Suppressor macrophage (primary cell): ENCODE measurements around the gene EGLN1.

Source experiments
- DNase-seq, 4 experiments: peaks; one replicate each; pipeline ENCODE4 v3.0.0-alpha.2; 2020 to 2022

The EGLN1 gene

DNA sequence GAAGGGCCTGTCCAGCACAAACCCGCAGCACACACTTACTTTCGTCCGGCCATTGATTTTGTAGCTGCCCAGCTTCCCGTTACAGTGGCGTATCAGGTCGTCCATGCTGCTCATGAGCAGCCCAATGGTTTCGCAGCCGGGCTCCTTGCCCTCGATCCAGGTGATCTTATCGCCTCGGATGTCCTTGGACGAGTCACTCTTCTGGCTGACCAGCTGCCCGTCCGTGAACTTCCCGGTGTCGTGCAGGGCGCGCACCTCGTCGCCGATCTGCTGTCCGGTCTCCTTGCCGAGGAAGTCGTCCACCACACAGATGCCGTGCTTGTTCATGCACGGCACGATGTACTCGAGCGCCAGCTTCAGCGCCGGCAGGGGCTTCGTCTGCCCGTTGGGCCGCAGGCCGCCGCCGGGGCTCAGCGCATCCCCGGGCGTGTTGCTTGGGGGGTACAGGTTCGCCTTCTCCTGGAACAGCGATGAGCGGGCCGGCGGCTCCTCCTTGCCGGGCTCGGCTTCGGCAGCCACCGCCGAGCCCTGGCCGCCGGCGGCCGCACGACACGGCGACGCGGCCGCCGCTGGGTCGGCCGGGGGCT lies 1.0 kb downstream of the EGLN1 start:
- DNase-seq: peak; percentile 27 to 58 (median 48)

DNA sequence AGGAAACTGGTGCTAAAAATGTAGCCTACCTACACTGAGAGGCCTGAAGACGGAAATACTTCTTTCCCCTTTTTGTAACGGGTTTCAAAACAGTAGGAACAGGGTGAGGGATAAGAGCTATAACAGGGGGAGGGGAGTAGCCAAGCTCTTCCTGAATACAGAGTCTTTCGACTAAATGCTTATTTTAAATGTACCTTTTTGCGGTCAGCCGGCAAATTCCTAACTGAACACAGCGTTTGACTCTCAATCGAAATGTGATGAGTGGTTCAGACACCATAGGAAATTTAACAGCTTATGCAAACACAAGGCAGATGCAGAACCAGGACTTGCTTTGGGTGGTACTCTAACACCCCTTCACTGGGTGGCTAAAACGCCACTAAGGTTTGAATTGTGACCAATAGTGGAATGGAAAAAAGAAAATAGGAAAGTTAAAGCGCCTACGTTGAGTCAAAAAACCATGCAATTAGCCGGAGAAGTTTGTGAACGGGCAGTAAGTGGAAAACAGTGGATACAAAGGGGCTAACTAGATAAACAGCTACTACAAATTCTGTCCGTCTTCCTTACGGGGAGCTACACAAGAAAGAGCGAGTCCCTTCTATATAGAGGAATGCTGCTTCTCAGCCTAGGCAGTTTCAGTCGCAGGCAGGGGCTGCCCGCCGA lies 1.7 kb downstream of the EGLN1 start:
- DNase-seq: peak; percentile 28 to 73 (median 56)

DNA sequence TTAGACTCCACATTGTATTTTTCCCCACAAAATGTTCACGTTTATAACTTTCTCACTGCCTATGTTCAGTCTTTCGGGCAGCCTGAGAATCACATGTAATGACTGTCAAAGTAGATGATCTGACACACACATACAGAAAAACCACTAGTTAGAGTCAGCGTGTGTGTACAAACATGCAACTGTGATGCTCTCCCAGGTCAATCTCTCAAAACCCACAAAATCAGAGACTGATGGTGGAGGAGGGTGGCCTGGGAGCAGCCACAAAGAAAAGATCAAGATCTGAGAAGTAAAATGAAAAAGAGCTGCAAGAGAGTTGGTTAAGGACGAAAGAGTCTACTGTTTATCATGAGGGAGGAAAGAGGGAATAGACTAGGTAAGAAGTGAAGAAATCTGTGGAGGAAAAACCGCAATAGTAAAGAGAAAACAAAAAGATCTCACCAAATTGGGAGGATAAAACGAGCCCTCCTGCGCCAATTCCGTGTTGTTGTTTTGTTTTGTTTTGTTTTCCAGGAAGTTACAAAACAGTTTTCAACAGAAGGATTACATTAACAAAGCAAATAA lies 2.3 kb downstream of the EGLN1 start:
- DNase-seq: no peak

DNA sequence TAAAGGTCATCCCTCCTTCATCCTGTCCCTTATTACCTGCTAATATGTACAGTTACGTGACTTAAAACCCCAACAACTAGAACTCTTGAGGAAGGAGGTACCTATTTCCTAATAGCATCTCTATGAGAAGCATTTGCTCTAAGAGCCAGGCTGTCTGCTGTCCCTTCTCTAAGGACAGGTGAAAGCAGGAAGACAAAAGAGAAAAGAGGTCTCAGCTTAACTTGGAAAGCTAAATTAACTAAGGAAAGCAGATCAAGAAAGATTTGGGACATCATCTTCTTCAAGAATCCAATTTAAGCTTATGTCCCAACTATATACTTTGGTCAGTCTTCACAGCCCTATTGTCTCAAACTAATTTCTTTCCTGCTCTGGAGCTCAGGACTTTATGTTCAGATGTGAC lies 2.9 kb downstream of the EGLN1 start:
- no peak for DNase-seq

DNA sequence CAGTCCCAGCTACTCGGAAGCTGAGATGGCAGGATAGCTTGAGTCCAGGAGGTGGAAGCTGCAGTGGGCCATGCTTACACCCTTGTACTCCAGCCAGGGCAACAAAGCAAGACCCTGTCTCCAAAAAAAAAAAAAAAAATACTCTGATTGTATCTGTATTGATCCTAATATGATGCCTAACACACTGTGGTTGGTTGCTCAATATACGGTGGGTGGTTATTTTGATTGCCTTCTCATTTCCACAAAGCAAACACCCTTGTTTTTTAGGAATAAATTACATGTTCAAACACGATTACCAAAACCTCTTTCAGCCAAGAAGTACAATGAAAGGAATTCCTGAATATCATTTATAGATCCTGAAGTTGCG lies 3.4 kb downstream of the EGLN1 start:
- no peak for DNase-seq

DNA sequence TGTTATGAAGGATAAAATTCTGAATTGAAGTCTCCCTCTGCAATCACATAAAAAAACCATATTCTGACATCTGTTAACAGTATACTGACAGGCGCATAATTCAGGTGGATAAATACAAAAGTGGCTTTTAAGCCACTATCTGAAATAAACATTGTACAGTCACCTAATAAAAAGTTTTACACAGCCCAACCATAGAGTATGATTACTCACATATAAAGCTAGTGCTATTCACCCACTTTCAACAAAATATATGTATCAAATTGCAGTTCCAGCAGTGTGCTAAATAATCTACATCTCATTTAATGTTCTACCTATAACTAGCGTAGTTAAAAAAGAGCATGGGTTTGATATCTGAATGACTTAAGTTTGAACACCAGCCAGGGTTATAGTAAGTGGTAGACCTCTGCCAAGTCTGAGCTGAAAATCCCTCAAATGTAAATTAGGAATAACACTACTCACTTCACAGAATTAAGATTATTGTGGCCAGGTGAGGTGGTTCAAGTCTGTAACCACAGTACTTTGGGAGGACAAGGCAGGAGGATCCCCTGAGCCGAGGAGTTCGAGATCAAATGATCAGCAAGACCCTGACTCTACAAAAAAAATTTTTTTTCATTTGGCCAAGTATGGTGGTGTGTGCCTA lies 3.9 kb downstream of the EGLN1 start:
- DNase-seq: no peak

DNA sequence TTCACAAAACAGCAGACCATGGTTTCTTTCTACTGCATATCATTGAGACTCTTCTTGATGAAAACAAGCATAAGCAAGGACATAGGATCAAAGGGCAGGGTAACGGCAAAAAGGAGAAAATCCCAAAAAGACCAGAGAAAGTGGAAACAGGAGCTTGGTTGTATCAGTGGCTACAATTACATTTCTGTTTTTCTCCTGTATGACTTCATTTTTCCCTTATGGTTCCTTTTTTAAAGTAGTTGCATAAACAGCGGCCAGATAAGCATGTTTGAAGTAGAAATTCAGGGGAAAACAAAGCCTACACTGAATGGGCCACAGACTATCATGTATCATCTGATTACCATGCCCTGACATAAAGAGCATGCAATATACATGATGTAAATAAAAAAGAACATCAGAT lies 4.6 kb downstream of the EGLN1 start:
- peak in 3 of 4 experiments; percentile 31 to 68 (median 62) for DNase-seq

DNA sequence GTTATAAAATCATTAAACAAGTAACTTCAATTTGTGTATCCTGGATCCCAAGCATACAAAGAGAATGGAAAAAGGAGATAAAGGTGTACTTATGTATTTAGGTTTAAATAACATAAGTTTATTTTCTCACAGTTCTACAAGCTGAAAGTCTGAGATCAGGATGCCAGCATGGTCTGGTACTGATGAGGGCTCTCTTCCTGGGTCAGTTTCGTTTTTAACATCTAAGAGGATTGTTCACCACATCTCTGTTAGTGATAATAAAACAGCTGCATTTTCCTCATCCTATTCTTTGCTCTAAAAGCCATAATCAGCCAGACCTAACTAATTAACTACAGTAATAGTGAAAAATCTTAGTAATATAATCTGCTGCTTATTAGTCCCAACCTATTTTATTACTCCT lies 5.2 kb downstream of the EGLN1 start:
- no peak for DNase-seq

DNA sequence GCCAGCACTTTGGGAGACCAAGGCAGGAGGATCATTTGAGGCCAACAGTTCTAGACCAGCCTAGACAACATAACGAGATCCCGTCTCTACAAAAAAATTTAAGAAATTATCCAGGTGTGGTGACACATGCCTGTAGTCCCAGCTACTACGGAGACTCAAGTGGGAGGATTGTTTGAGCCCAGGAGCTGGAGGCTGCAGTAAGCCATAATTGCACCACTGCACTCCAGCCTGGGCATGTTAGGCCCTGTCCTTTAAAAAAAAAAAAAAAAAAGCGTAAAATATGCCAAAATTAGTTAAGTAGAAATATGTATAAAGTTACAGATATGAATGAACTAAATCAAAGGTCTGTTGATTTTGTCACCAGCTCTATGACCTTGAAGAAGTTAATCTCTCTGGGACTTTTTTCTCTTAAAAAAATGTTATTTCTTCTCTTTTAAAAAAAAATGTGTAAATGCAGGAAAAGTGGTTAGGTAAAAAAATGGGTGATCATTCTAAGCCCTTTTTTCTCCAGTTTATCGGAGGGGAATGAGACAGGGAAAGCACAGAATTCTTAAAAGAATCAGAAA lies 7.0 kb downstream of the EGLN1 start:
- DNase-seq: no peak

DNA sequence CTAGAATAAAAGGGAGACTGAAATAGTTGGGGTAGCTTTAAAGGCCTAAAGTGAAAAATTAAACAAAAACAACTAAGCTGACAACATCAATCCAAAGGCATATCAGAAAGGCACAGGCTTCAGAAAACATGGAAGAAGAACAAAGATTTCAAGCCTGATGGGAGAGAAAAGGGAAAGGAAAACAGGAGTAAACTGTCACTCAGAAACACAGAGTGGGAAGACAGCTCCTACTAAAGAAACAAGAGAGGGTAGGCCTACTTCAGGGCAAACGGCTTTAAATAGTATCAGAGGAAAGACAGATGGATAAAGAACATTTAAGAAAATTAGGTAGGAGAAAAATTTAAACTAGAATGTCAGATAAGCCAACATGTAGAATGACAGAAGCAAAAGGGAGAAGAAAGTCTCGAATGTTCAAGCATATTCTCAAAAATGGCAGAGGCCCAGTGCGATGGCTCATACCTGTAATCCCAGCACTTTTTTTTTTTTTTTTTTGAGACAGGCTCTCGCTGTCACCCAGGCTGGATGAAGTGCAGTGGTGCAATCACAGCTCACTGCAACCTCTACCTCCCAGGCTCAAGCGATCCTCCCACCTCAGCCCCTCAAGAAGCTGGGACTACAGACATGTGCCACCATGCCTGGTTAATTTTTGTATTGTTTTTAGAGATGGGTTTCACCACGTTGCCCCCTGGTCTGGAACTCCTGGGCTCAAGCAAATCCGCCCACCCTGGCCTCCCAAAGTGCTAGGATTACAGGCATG lies 7.6 kb downstream of the EGLN1 start:
- DNase-seq: no peak

DNA sequence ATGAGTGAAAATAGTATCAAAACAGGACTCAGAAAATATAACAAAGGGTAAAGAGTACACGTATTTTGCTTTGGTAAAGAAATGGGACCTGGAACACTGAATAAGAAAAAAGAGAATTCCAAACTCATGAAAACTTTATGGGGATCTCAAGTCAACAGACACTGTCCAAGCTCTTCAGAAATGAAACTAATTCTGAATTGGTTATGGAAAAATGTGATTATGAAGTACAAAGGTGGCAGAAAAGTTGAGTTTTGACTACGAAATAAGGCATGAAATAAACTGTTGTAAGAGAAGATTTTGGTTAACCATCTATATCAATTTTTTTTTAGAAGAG lies 8.4 kb downstream of the EGLN1 start:
- DNase-seq: no peak

DNA sequence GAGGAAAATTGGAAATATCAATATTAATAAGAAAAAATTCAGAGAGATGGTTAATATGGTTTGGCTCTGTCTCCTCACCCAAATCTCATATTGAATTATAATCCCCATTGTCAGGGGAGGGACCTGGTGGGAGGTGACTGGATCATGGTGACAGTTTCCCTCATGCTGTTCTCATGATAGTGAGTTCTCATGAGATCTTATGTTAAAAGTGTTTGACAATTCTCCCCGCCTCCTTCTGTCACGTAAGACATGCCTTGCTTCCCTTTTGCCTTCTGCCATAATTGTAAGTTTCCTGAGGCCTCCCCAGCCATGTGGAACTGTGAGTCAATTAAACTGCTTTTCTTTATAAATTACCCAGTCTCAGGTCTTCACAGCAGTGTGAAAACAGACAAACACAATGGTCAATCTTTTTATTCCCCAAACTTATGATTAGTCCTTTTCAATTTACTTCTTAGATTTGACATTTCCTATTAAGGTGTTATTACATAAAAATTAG lies 11.0 kb downstream of the EGLN1 start:
- peak; percentile 37 to 67 (median 54) for DNase-seq

DNA sequence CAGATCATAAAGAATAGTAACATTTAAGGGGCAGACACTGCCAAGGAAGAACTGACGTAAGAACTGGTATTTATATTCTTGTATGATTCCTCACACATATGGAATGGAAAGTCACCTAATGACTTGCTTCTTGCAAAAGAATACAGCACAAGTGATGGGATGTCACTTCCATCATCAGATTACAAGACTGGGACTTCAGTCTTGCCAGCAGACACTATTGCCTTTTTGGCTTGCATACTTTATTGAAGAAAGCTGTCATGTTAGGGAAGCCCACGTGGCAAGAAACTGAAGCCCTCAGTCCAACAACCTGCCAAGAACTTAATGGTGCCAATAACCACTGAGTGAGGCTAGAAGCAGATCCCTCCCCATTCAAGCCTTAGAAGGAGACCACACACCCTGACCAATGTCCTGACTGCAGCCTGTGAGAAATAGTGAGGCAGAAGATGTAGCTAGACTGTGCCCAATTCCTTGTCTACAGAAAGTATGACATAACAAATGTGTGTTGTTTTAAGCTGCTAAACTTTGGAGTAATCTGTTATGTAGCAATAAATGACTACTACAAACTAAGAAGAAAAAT lies 12.0 kb downstream of the EGLN1 start:
- peak in 1 of 4 experiments; percentile 23 for DNase-seq

DNA sequence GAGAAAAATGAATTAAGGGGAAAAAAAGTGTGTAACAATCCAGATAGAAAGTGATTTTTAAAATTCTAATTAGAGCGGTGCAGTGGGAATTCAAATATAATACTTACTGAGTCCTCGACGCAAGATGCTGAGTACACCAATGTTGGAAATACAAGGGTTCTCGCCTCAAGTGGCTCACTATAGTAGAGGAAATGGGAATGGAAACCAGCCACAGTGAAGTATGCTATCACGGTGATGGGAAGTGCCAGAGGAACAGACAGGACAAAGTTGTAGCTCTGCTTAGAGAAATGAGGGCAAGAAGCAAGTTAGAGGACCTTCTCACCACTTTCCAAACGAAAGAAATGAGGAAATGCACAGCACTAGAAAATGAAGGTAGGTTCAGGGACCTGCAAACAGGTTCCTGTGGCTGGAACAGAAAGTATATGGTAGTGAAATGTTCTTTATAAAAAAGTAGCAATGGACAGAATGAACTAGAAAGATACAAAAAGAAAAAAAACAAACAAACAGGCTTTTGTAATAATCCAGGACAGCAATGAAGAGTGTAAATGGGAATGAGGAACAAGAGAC lies 13.5 kb downstream of the EGLN1 start:
- DNase-seq: no peak

DNA sequence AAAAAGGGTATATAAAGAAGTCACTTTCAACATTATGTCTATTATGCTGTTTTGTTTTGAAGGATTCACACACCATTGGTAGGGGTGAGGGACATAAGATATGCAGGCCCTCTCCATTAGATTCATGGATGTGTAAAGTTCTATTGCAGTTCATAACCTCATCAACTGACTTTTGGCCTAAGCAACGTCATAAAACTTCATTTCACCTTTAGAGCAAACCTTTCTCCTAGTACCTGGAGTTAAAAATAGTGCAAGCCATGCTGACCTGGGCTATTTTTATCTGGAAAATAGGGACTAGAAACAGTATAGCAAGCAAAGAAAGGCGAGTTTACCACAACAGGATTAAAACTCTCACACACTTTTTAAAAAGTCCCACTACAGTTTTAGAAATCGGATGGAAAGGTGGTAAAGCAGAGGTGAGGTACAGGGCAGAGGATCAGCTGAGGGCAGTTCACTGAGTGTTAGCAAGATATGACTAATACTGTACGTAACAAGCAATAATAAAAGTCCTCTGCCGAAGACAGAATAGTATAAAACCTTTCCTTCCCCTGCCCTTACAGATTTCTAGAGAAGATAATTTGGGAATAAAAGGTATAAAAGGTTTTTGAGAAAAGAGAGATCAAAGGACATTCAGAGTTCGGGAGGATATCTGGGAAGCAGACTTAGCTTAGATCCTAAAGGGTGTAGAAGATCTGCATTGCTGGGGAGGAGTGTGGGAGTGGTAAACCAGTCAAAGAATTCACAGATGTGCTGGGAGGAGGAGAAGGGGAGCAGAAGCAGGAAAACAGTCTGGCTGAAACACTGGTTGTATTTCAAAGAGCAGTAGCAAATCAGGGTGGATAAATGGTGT lies 14.3 kb downstream of the EGLN1 start:
- no peak for DNase-seq

DNA sequence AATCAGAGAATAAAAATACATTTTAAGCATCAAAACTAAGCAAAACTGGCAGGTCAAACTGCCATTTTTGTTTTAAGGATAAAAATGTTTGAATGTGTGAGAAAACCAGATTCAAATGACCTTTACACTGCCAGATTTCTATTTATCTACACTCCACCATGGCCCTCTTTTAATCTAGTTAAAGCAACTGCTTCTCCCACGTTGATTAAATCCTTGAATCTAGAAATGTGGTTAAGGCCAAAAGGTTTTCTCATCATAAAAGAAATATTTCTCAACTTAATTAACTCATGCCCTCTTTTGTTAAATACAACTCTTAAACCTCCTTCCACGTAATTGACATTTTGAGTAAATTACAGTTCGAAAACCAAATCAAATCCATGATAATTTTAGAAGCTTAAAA lies 15.0 kb downstream of the EGLN1 start:
- no peak for DNase-seq

DNA sequence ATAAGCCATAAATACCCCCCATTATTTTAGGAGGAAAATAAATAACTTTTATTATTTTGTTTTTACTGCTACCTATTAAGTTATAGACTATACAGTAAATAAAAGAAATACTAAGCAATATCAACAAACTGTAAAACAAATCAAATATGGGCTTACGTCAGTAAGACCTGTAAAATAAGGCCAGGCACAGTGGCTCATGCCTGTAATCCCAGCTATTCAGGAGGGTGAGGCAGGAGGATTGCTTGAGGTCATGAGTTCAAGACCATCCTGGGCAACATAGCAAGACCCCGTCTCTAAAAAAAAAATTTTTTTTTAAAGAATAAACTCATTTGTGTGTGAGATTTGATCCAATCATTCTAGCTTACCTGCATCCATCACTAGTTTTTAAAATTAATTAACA lies 17.8 kb downstream of the EGLN1 start:
- no peak for DNase-seq

DNA sequence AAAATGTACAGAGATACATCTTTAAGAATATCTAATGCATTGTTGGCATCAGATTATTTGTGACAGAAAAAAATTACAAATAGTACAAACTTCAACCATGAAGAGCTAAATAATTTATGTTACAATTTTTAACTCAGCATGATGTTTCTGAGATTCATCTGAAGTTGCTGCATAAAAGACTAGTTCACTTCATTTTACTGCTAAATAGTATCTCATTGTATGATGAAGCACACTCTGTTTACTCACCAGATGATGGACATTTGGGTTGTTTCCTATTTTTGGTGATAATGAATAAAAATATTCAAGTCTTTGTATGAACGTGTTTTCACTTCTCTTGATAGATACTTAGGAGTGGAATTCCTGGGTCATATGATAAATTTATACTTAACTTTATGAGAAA lies 20.6 kb downstream of the EGLN1 start:
- DNase-seq: no peak

DNA sequence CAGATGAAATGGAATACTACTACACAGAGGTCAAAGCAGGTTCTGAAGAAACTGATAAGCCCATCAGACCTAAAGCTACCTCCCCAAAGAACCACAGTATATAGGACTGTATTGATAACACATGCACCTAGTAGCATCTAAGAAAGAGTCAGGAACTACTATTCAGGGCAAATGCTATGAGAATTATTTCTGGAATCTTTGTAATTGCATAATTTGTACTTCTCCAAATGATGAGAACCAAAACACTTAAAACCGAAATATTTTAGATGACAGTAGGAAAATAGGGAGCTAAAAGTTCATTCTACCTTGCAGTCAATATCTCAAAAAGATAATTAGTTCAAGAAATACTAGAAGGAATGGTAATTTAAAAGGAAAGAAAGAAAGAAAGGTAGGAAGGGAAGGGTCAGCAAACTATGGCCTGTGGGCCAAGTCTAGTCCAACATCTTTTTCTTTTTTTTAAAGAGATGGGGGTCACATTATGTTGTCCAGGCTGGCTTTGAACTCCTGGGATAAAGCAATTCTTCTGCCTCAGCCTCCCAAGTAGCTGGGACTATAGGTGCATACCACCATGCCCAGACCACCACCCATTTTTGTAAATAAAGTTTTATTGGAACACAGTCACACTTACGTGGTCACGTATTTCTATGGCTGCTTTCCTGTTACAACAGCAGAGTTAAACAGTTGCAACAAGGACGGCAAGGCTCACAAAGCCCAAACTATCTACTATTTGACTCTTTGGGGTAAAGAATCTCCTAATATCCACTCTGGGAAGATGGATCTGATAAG lies 24.0 kb downstream of the EGLN1 start:
- DNase-seq: no peak

DNA sequence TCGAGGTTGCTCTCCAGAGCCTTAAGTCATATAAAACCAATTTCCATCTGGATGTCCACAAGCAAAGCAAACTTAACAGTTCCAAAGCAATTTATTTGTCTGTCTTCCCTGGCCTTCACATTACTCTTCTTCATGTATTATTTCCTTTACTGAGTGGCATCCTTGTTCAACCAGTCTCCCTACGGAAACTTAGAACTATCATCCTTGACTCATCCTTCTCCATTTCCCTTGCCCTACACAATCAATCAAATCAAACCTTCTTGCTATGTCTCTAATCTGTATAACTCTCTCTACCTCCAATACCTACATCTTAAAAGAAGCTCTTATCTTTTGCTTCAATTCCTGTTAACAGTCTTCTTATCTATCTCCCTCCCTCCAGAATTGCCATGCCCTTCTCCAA lies 25.4 kb downstream of the EGLN1 start:
- no peak for DNase-seq
